Progenitor cell of endocrine pancreas (in vitro differentiated cells): ENCODE measurements around the gene GAN. TPM values are rescaled to one million over a fixed set of nuclear protein-coding genes. Genes with fewer than 3 reads are reported as not detected.

Source experiments
- DNase-seq: peaks from one replicate; pipeline ENCODE4 v3.0.0; 2021; ENCODE audit warnings: low spot score; ENCODE audit not compliant: unreplicated experiment
- H3K27ac Mint-ChIP-seq: 2 replicates; pipeline ENCODE4 v1.8.0; 2021; ENCODE audit warnings: mild to moderate bottlenecking, moderate library complexity, mixed read lengths
- H3K27me3 Mint-ChIP-seq: 2 replicates; pipeline ENCODE4 v1.8.0; 2021; ENCODE audit warnings: mixed read lengths
- H3K36me3 Mint-ChIP-seq: 2 replicates; pipeline ENCODE4 v1.8.0; 2022; ENCODE audit warnings: mixed read lengths; ENCODE audit not compliant: insufficient read depth
- H3K4me1 Mint-ChIP-seq: 2 replicates; pipeline ENCODE4 v1.8.0; 2021; ENCODE audit warnings: low read depth, mixed read lengths
- H3K4me3 Mint-ChIP-seq: 2 replicates; pipeline ENCODE4 v1.8.0; 2021; ENCODE audit warnings: low read depth, mild to moderate bottlenecking, moderate library complexity, mixed read lengths
- H3K9me3 Mint-ChIP-seq: 2 replicates; pipeline ENCODE4 v1.8.0; 2021; ENCODE audit warnings: low read depth, mixed read lengths
- total RNA-seq: library from RNA; stranded (reverse); gene quantifications from 2 replicates; pipeline ENCODE4 v1.2.1, GENCODE V29; 2021
- TF ChIP-seq, protein P1 (sequence below): fragments of 200-600 bp; sonication (generic); IDR thresholded peaks from one replicate; pipeline ENCODE4 v1.5.0; 2021; ENCODE audit warnings: antibody characterized with exemption, mild to moderate bottlenecking; ENCODE audit not compliant: unreplicated experiment

GAN gene
- total RNA-seq, 1 donor from 2014 or later = 14.0 TPM

GRCh38 chr16:81365731-81366130 is 51.0 kb downstream of the GAN start:
- no peak overlapping the region for H3K4me3 Mint-ChIP-seq
- H3K36me3 Mint-ChIP-seq = peaks cover 15% of the 10 kb centered on the region
- no peaks in the 10 kb centered on the region for H3K9me3 Mint-ChIP-seq
- no peak for DNase-seq
- H3K4me1 Mint-ChIP-seq = no peaks in the 10 kb centered on the region
- no peaks in the 10 kb centered on the region for H3K27me3 Mint-ChIP-seq
- TF ChIP-seq, protein P1, sequence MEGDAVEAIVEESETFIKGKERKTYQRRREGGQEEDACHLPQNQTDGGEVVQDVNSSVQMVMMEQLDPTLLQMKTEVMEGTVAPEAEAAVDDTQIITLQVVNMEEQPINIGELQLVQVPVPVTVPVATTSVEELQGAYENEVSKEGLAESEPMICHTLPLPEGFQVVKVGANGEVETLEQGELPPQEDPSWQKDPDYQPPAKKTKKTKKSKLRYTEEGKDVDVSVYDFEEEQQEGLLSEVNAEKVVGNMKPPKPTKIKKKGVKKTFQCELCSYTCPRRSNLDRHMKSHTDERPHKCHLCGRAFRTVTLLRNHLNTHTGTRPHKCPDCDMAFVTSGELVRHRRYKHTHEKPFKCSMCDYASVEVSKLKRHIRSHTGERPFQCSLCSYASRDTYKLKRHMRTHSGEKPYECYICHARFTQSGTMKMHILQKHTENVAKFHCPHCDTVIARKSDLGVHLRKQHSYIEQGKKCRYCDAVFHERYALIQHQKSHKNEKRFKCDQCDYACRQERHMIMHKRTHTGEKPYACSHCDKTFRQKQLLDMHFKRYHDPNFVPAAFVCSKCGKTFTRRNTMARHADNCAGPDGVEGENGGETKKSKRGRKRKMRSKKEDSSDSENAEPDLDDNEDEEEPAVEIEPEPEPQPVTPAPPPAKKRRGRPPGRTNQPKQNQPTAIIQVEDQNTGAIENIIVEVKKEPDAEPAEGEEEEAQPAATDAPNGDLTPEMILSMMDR = no peak
- H3K27ac Mint-ChIP-seq = no peak overlapping the region

DNA sequence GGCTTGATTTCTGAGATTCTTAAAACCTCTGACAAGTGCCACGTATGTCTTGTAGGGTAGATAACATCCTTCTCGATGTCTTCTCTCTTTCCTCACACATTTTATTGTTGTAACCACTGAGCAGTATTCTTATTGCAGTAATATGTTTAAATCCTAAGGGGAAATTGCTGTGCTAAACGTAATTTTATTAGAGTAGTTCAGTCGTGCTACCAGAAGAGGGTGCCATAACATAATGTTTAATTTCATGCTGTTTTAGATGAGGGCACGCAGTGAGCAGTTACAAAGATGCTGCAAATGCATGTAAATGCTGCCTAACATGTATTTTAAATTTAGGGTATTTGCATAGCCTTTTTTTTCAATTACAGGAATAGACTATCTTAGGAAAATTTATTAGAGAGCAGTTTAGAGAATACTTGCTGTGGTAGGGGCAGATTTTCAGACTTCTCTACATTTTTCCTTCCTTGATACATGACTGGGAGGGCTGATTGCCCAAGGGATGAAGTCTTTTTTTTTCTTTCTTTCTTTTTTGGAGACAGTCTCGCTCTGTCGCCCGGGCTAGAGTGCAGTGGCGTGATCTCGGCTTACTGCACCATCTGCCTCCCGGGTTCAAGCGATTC is 51.7 kb downstream of the GAN start:
- Mint-ChIP-seq H3K36me3 (peaks cover 15% of the 10 kb centered on the region), H3K9me3 (no peaks in the 10 kb centered on the region), H3K4me1 (no peaks in the 10 kb centered on the region), H3K27me3 (no peaks in the 10 kb centered on the region), H3K27ac (no peak overlapping the region), H3K4me3 (no peak overlapping the region)
- TF ChIP-seq, protein P1 = peak; percentile 73
- no peak for DNase-seq

DNA sequence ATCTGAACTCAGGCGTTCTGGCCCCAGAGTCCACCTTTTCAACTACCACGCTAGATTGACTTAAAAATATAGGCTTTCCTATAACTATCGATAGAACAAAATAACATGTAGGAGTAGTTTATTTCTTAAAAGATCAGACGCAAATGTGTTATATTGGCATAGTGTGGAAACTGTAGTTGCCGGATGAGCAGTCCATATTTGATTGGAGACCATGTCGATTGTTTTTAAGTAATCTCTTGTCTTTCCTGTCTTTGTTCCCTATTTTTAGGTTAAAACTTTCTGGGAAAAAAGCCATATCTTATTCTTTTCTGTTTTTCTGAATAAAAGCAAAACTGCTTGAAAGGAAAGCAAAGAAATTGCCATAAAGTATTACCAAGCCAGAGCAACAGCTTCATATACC is 53.1 kb downstream of the GAN start:
- H3K27me3 Mint-ChIP-seq = no peaks in the 10 kb centered on the region
- no peak overlapping the region for H3K27ac Mint-ChIP-seq
- TF ChIP-seq, protein P1 = no peak
- H3K4me1 Mint-ChIP-seq = no peaks in the 10 kb centered on the region
- H3K9me3 Mint-ChIP-seq = no peaks in the 10 kb centered on the region
- peaks cover 15% of the 10 kb centered on the region for H3K36me3 Mint-ChIP-seq
- no peak for DNase-seq
- no peak overlapping the region for H3K4me3 Mint-ChIP-seq

DNA sequence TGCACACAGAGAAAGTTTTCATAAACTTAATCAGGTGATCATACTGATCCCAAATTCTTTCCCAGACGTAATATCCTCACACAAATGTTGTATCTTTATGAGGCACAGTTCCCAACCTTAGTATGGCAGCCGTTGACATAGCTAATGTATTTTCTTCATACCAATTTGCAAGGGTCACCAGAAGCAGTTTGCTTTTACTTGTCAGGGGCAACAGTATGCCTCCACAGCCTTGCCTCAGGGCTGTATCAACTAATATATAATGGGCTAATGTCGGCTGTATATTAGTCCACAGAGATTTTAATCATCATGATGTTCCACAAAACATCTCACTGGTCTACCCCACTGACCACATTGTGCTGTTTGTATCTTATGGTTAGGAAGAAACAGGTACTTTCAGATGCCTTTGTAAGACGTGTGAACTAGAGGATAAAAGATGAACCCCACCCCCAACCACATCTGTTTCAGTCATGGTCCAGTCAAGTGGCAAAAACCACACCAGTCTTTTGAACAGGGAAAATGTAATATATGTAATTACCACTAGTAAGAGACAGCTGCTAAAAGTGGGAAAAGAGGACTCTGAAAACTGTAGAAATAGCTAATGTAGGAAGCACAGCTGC is 55.2 kb downstream of the GAN start:
- Mint-ChIP-seq H3K36me3 (peaks cover 8% of the 10 kb centered on the region), H3K27ac (no peak overlapping the region), H3K9me3 (no peaks in the 10 kb centered on the region), H3K4me1 (no peaks in the 10 kb centered on the region), H3K4me3 (no peak overlapping the region), H3K27me3 (no peaks in the 10 kb centered on the region)
- no peak for DNase-seq
- TF ChIP-seq, protein P1 = no peak

- no peaks in the 10 kb centered on the region for H3K4me1 Mint-ChIP-seq
- peaks cover 8% of the 10 kb centered on the region for H3K36me3 Mint-ChIP-seq
- no peaks in the 10 kb centered on the region for H3K9me3 Mint-ChIP-seq
- H3K27ac Mint-ChIP-seq = no peak overlapping the region
- TF ChIP-seq, protein P1 = no peak
- H3K27me3 Mint-ChIP-seq = no peaks in the 10 kb centered on the region
- no peak for DNase-seq
- H3K4me3 Mint-ChIP-seq = no peak overlapping the region
Measured at GRCh38 chr16:81371106-81371505, 56.3 kb downstream of the GAN start.
